Right forelimb (tissue), 1 donor: ENCODE measurements around the gene FGFR2.

Source experiments
- DNase-seq: peaks from one replicate; pipeline ENCODE4 v3.0.0-alpha.2; 2018

FGFR2 gene

GRCh38 chr10:121609426-121610380, 11.5 kb upstream of the FGFR2 start:
- DNase-seq = no peak

DNA sequence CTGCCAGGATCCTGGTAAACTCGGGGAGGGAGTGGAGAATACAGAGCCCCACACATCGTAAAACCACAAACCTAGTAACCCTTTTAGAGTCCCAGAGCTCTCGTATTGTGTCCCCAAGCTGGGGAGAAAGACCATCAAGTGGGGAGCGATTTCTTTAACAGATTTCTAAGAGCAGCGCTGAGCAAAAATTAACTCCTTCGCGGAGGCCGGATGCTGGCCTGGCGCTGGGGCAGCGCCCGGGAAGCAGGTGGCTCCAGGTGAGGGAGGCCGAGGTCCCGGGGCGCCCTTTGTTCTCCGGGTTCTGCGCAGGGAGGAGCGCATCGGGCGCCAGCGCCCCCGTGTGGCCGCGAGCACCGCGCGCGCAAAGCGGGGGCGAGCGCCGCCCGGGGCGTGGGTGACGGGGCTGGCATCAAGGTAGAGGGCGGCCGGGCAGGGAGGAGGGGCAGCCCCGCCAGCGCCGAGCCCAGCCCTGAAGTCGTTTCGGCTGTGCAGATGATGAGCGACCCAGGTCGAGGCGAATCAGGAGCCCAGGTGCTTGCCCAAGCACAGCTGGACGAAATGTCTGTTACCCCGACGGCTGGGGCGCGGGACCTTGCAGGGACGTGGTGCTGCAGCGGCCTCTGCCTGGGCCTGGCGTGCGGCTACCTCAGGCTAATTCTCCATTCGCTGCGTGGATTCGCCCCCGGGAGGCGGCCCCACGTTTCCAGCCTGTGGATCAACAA, 10.4 kb upstream of the FGFR2 start:
- peak; percentile 73 for DNase-seq

DNA sequence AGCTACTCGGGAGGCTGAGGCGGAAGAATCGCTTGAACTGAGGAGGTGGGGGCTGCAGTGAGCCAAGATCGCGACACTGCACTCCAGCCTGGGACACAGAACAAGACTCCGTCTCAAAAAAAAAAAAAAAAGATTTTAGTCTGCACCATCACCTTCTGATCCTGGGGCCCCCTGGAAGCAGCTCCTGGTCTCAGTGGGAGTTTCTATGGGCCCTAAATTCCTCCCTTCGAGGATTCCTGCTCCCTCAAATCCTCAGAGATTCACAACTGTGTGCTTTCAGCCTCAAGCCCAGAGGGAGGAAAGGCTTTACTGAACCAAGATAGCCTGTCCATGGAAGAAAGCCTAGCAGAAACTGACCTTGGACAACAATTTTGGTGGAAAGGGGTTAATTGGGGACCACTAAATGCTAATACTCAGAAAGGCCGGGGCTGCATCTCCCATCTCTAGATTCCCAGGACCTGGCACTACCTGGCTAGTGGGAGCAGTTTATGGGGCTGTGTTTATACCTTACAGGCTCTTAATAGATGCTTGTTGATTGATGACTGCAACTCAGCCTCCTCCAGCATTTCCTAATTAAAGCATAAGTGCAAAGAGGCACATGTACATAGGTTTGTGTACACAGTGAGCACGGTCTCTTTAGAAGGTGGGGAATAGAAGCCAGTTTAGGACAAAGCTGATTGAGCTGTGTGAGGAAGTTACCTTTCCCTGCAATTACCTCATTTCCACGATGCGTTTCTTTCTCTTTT, 9.2 kb upstream of the FGFR2 start:
- DNase-seq = no peak

- DNase-seq = no peak
Measured at GRCh38 chr10:121605708-121606107, 7.5 kb upstream of the FGFR2 start.

DNA sequence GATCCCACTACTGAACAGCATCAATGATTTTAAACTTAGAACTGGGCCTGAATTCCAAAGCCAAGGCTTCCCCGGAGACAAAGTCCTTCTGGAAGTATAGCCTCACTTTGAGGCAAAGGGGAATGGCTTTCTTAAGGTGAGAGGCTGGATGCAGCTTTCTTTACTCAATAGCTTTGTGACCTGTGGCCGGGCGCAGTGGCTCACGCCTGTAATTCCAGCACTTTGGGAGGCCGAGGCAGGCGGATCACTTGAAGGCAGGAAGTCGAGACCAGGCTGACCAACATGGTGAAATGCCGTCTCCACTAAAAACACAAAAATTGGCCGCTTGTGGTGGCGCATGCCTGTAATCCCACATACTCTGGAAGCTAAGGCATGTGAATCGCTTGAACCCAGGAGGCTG, 3.2 kb upstream of the FGFR2 start:
- no peak for DNase-seq

DNA sequence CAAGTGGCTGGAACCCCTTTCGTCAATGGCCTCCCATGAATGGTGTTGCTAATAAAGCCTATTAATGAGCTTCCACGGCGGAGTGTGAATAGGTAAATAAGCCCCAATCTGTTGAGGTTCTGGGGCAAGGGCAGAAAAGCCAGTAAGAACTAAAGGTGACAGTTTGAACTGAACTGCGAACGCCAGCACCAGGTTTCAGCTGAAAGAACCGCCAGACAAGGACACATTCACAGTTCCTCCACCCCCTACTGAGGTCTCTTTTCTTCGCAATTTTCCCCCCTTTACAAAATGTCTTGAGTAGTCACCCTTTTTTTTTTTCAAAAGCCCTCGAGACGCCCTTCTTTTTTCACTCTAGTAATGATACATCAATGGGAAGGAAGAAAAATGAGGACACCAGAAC, 2.4 kb upstream of the FGFR2 start:
- no peak for DNase-seq

- no peak for DNase-seq
Measured at GRCh38 chr10:121599947-121600346, 1.7 kb upstream of the FGFR2 start.

DNA sequence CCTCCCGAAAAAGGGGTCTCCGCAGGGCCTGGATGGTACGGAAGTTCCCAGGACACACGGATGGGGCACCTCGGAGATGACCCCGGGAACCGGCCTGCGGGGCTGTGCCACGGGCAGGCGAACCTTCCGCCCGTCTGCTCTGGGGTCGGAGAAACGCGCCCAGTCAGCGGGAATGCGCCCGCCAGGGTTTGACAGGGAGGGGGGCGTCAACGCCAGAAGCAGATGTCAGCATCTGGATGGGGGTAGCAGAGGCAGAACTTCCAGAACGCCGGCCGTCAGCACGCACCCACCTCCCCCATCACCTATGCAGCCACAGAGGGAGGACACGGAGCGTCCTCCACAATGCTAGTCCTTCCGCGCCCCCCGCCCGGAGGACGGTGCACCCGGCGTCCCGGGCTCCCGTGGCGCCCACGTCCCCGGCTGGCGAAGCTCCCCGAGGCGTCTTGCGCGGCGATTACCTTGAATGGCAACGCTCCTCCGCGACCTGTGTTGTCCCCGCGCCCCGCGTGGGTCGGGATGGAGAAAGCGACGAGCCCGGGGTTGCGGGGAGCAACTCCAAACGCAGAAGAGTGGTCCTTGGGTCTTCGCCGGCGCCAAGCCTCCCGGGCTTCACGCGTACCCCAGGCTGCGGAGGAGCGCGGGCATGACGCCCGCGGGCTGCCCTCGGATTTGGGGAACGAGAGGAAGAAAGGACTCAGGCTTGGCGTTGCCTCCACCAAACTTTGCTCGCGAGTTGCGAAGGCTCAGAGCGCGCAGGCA, 561 bp downstream of the FGFR2 start:
- peak; percentile 73 for DNase-seq

DNA sequence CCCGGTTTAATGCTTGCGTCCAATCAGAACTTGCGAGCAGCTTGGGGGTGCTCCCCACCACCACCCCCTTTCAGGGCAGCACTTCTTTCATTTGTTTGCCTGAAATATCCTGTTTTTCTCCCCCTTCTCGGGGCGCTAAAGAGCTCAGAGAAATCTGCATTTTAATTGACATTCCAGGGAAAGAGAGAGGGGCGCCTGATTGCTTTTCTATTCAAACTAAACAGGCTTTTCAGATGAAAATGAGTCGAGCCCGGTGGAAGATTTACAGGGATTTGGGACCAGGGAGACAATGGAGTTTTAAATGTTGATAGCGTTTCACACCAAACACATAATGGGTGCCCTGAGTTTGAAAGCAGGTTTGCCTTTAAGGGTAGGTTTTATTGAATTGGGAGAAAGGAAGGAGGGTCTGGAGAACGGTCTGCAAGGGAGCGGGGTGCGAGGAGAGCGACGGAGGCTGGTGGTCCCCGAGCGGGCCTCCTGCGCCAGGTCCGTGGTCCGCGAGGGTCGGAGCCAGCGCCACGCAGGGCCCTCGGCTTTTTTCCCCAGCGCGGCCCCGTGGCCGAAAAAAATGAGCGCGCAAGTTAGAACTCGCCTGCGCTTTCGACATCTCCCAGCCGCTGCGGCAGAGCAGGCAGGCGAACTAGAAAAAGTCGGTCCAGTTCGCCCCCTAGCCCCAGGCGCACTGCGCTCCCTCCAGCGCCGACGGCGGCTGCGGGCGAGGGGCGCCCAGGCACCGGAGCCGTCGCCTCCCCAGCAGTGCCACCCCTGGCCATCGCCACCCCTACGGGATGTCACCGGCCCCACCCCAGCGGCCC, 1.3 kb downstream of the FGFR2 start:
- peak; percentile 74 for DNase-seq

- no peak for DNase-seq
Measured at GRCh38 chr10:121595806-121596688, 2.2 kb downstream of the FGFR2 start.

DNA sequence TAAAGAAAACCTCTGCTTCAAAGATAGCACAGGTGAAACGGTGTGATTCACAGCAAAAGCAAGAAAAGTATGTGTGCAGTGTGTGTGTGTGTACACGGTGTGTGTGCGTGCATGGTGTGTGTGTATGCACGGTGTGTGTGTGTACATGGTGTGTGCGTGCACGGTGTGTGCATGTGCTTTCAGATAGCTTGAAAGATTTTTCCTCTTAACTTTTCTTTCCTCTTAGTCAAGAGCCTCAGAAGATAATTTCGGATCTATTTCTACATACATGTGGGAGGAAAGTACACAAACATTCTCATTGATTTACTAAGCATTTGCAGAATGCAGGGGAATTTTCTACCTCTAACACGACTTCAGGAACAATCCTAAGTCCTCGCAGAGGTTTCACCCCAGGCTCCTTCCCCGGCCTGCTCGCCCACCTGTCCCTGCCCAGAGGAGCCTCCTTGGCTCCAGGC, 2.9 kb downstream of the FGFR2 start:
- no peak for DNase-seq

DNA sequence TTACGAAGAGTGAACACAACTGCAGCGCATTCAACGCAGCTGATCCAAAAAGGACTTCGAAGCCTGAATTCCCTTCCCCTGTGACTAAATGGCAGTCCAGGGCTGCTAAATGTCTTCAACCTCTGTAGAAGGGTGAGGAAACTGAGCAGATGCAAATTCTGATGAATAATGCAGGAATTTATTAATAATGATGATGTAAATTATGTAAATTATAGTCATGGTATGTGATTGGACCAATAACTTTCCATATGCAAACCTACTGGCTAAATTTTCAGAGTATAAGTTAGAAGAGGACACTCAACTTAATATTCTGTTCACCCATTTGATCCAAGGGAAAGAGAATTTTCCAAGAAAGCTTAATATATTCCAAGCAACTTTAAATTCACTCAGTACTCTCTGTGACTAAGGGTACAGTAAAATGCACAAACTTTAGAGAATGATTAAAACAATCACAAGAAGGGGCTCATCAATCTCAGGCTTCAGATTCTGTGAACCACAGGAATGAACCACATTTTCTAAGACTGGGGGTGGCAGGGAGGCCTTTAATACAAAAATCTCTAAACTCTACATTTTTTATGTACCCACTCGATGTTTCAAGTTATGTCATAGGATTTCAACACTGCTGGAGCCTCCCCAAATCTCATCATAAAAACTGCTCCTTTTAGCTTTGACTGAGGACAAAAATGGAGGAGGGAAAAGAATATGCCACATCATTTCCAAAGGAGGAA, 3.5 kb downstream of the FGFR2 start:
- DNase-seq = no peak

- no peak for DNase-seq
Measured at GRCh38 chr10:121594076-121594475, 4.2 kb downstream of the FGFR2 start.

- no peak for DNase-seq
Measured at GRCh38 chr10:121593281-121594075, 4.8 kb downstream of the FGFR2 start.

- no peak for DNase-seq
Measured at GRCh38 chr10:121592155-121592890, 5.9 kb downstream of the FGFR2 start.

GRCh38 chr10:121591186-121591585, 7.1 kb downstream of the FGFR2 start:
- no peak for DNase-seq

DNA sequence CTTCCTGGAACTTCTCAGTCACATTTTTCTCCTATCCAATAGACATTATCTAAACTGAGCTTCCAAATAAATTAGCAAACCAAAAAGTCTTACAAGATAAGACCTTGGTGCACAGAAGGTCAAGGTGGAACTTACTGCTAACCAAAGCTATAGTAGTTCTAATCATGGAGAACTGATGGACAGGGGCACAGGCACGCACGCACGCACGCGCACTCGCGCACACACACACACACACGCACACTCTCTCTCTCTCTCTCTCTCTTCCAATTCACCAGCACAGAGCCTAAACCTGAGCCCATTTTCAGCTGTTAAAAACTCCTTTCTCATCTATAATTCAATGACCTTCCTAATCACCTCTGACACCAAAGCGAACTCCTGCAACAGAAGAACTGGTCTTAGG, 7.5 kb downstream of the FGFR2 start:
- no peak for DNase-seq

DNA sequence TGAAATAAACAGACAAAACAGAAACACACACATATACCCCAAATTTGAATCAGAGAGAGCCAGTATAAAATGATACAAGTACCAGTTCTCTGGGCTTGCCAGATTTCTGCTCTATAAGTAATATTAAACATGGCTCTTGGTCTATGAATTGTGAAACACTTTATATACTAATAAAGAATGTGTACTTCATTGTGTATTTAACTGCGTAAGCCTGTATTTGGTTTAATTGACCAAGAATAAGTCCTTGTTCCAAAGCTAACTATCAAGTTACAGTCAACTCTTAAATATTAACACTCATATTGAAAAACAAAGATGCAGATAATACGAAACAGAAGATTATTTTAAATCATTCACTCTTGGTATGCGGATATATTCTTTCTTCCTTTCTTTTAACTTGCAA, 8.7 kb downstream of the FGFR2 start:
- no peak for DNase-seq
